Muscle layer of duodenum (tissue), 2 donors: Measurements from ENCODE around the gene WDR75.
"Not testable (repeated sequence)": the region's sequence is repeated elsewhere in the genome, so short reads cannot be mapped to it uniquely, and the experiment has no call there.

ENCODE experiments used
- H3K27ac ChIP-seq: one replicate; pipeline ENCODE4 v1.7.0; 2013; ENCODE audit warnings: mild to moderate bottlenecking, low read length
- H3K27me3 ChIP-seq: one replicate; pipeline ENCODE4 v1.7.0; 2013; ENCODE audit warnings: low read depth, mild to moderate bottlenecking, control low read depth, low read length
- H3K36me3 ChIP-seq, 2 donors: one replicate each; pipeline ENCODE4 v1.7.0; 2013; ENCODE audit warnings: low read length in 2 of 2, control low read depth in 1 of 2, mild to moderate bottlenecking in 1 of 2; ENCODE audit not compliant: insufficient read depth in 2 of 2, control insufficient read depth in 1 of 2
- H3K4me1 ChIP-seq, 2 donors: one replicate each; pipeline ENCODE4 v1.7.0; 2013; ENCODE audit warnings: low read length in 2 of 2, mild to moderate bottlenecking in 2 of 2, control low read depth in 1 of 2, moderate library complexity in 1 of 2; ENCODE audit not compliant: insufficient read depth in 2 of 2, control insufficient read depth in 1 of 2
- H3K4me3 ChIP-seq, 2 donors: one replicate each; pipeline ENCODE4 v1.7.0; 2013; ENCODE audit warnings: low read length in 2 of 2, low read depth in 1 of 2, mild to moderate bottlenecking in 1 of 2
- H3K9me3 ChIP-seq, 2 donors: one replicate each; pipeline ENCODE4 v1.7.0; 2013; ENCODE audit warnings: low read length in 2 of 2, control low read depth in 1 of 2, mild to moderate bottlenecking in 1 of 2; ENCODE audit not compliant: control insufficient read depth in 1 of 2
- donor health status: healthy.

WDR75 gene

GRCh38 chr2:189412330-189412953 is 28.8 kb upstream of the WDR75 start:
- H3K36me3 ChIP-seq, result no peaks in the 10 kb centered on the region
- H3K4me1 ChIP-seq, result peaks cover 5 to 11% of the 10 kb centered on the region in 2 donors
- H3K27me3 ChIP-seq, result no peaks in the 10 kb centered on the region
- H3K9me3 ChIP-seq, result no peaks in the 10 kb centered on the region
- no peak overlapping the region for H3K4me3 ChIP-seq
- peak overlapping the region; percentile 84 for H3K27ac ChIP-seq

- Histone ChIP-seq H3K36me3 (no peaks in the 10 kb centered on the region), H3K27me3 (no peaks in the 10 kb centered on the region), H3K9me3 (no peaks in the 10 kb centered on the region), H3K4me3 (no peak overlapping the region), H3K4me1 (peaks cover 3 to 5% of the 10 kb centered on the region in 2 donors), H3K27ac (peak overlapping the region; percentile 76)
These were observed 28.0 kb upstream of the WDR75 start for GRCh38 chr2:189413249-189413648.

- H3K9me3 ChIP-seq, result no peaks in the 10 kb centered on the region
- no peaks in the 10 kb centered on the region for H3K4me1 ChIP-seq
- no peaks in the 10 kb centered on the region for H3K27me3 ChIP-seq
- no peak overlapping the region for H3K27ac ChIP-seq
- no peak overlapping the region for H3K4me3 ChIP-seq
- no peaks in the 10 kb centered on the region for H3K36me3 ChIP-seq
These were observed 19.6 kb upstream of the WDR75 start for GRCh38 chr2:189421644-189422043.

GRCh38 chr2:189424961-189425360 is 16.3 kb upstream of the WDR75 start:
- H3K9me3 ChIP-seq, result no peaks in the 10 kb centered on the region
- no peak overlapping the region for H3K27ac ChIP-seq
- H3K4me1 ChIP-seq, result no peaks in the 10 kb centered on the region
- H3K4me3 ChIP-seq, result no peak overlapping the region
- H3K27me3 ChIP-seq, result no peaks in the 10 kb centered on the region
- no peaks in the 10 kb centered on the region for H3K36me3 ChIP-seq

GRCh38 chr2:189425676-189426075 is 15.6 kb upstream of the WDR75 start:
- no peak overlapping the region for H3K4me3 ChIP-seq
- H3K9me3 ChIP-seq, result no peaks in the 10 kb centered on the region
- no peaks in the 10 kb centered on the region for H3K36me3 ChIP-seq
- H3K27ac ChIP-seq, result no peak overlapping the region
- no peaks in the 10 kb centered on the region for H3K27me3 ChIP-seq
- no peaks in the 10 kb centered on the region for H3K4me1 ChIP-seq

GRCh38 chr2:189426886-189427285 is 14.4 kb upstream of the WDR75 start:
- H3K36me3 ChIP-seq, result no peaks in the 10 kb centered on the region
- H3K27me3 ChIP-seq, result no peaks in the 10 kb centered on the region
- H3K4me3 ChIP-seq, result no peak overlapping the region
- no peaks in the 10 kb centered on the region for H3K4me1 ChIP-seq
- no peaks in the 10 kb centered on the region for H3K9me3 ChIP-seq
- no peak overlapping the region for H3K27ac ChIP-seq

GRCh38 chr2:189427872-189428271 is 13.4 kb upstream of the WDR75 start:
- Histone ChIP-seq H3K9me3 (no peaks in the 10 kb centered on the region), H3K4me3 (no peak overlapping the region), H3K27me3 (no peaks in the 10 kb centered on the region), H3K36me3 (no peaks in the 10 kb centered on the region), H3K27ac (no peak overlapping the region), H3K4me1 (no peaks in the 10 kb centered on the region)

- not testable (repeated sequence) for H3K4me1 ChIP-seq, H3K4me3 ChIP-seq
These were observed 10.8 kb upstream of the WDR75 start for GRCh38 chr2:189430448-189430847.

GRCh38 chr2:189435803-189436202 is 5.5 kb upstream of the WDR75 start:
- H3K27me3 ChIP-seq, H3K4me1 ChIP-seq, H3K36me3 ChIP-seq, H3K9me3 ChIP-seq, H3K27ac ChIP-seq, H3K4me3 ChIP-seq: not testable (repeated sequence)

More at GRCh38 chr2:189430448-189430847, 10.8 kb upstream of the WDR75 start:
- not testable (repeated sequence) for H3K36me3 ChIP-seq, H3K27me3 ChIP-seq, H3K27ac ChIP-seq, H3K9me3 ChIP-seq

- Histone ChIP-seq H3K27ac (no peak overlapping the region), H3K36me3 (no peaks in the 10 kb centered on the region)
These were observed 3.3 kb upstream of the WDR75 start for GRCh38 chr2:189437926-189438325.

GRCh38 chr2:189439342-189439741 is 1.9 kb upstream of the WDR75 start:
- Histone ChIP-seq H3K9me3 (no peaks in the 10 kb centered on the region), H3K27ac (no peak overlapping the region), H3K27me3 (no peaks in the 10 kb centered on the region), H3K36me3 (no peaks in the 10 kb centered on the region), H3K4me3 (no peak overlapping the region), H3K4me1 (peaks cover 4 to 27% of the 10 kb centered on the region in 2 donors)

More at GRCh38 chr2:189437926-189438325, 3.3 kb upstream of the WDR75 start:
- Histone ChIP-seq H3K27me3 (no peaks in the 10 kb centered on the region), H3K9me3 (no peaks in the 10 kb centered on the region), H3K4me3 (no peak overlapping the region), H3K4me1 (peaks cover 4 to 17% of the 10 kb centered on the region in 2 donors)

- H3K4me3 ChIP-seq, result peak overlapping the region; percentile 94 to 95
- H3K9me3 ChIP-seq, result no peaks in the 10 kb centered on the region
- peaks cover 4 to 27% of the 10 kb centered on the region in 2 donors for H3K4me1 ChIP-seq
- no peaks in the 10 kb centered on the region for H3K36me3 ChIP-seq
- H3K27ac ChIP-seq, result peak overlapping the region; percentile 98
- no peaks in the 10 kb centered on the region for H3K27me3 ChIP-seq
These were observed 679 bp upstream of the WDR75 start for GRCh38 chr2:189440644-189440946.
